Muscle of leg (tissue), 11 donors: ENCODE data around the gene TMEM117. TPM values are rescaled to one million over a fixed set of nuclear protein-coding genes. Genes with fewer than 3 reads are reported as not detected.

Source experiments
- DNase-seq: peaks from one replicate; pipeline ENCODE4 v3.0.0; 2013
- H3K27ac ChIP-seq: one replicate; pipeline ENCODE4 v1.5.1; 2013; ENCODE audit warnings: mild to moderate bottlenecking, low read length, control low read depth
- H3K27me3 ChIP-seq: one replicate; pipeline ENCODE4 v1.6.1; 2013; ENCODE audit warnings: low read length; ENCODE audit not compliant: control insufficient read depth, insufficient read depth
- H3K36me3 ChIP-seq: one replicate; pipeline ENCODE4 v1.6.1; 2013; ENCODE audit warnings: low read length; ENCODE audit not compliant: control insufficient read depth, insufficient read depth
- H3K4me1 ChIP-seq: one replicate; pipeline ENCODE4 v1.6.1; 2013; ENCODE audit warnings: low read length; ENCODE audit not compliant: control insufficient read depth, insufficient read depth
- H3K4me3 ChIP-seq: one replicate; pipeline ENCODE4 v1.5.1; 2013; ENCODE audit warnings: low read length, control low read depth
- H3K9me3 ChIP-seq: replicated peaks from 2 replicates; pipeline ENCODE4 v1.6.1; 2013; ENCODE audit warnings: low read depth, low read length; ENCODE audit not compliant: control insufficient read depth
- WGBS: methylation state at CpG from one replicate; pipeline ENCODE4 v1.1.5; 2013; ENCODE audit warnings: missing lambda C conversion rate; ENCODE audit not compliant: insufficient coverage; 5-methylcytosine and 5-hydroxymethylcytosine counted together
- polyA plus RNA-seq, 8 donors: library from polyadenylated mRNA; unstranded; fragments of 120-200 nt; gene quantifications; one replicate each; pipeline versions ENCODE4 v1.2.1 to v1.2.3, GENCODE V29; 2013; ENCODE audit warnings: inconsistent platforms in 1 of 8, low replicate concordance in 1 of 8; ENCODE audit not compliant: insufficient read length in 8 of 8, insufficient read depth in 1 of 8
- total RNA-seq: library from RNA; stranded (reverse); fragments of 120-200 nt; gene quantifications from one replicate; pipeline ENCODE4 v1.2.4, GENCODE V29; 2013

The TMEM117 gene
- total and polyA plus RNA-seq, 9 donors = 9.2 to 13.0 (median 11.0) TPM

GRCh38 chr12:43937947-43938346 lies 102.1 kb downstream of the TMEM117 start:
- Histone ChIP-seq H3K27me3 (no peaks in the 10 kb centered on the region), H3K27ac (no peak overlapping the region), H3K9me3 (no peaks in the 10 kb centered on the region), H3K4me1 (no peaks in the 10 kb centered on the region), H3K36me3 (no peaks in the 10 kb centered on the region), H3K4me3 (no peak overlapping the region)
- WGBS = 55% methylated on average over 2 of the region's 2 CpGs
- no peak for DNase-seq

DNA sequence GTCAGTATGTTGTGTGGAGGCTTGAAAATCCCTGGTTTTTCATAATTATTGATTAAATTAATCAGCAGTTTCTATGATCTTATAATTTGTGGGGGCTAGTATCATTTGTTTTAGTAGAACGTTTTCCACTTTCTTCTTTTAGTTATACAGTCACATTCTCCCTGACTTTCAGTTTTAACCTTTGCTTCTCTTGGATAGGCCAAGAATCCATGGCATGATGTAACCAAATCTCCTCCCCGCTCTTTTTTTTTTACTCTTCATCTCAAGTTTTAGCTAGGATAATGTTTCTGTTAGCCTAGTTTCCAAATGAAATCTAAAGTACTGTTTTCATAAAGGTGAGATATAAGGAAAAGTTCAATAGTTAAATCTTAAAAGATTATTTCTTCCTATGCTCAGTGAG lies 106.5 kb downstream of the TMEM117 start:
- no CpG with 5 or more reads among the region's 2 CpGs for WGBS
- H3K27ac ChIP-seq = no peak overlapping the region

DNA sequence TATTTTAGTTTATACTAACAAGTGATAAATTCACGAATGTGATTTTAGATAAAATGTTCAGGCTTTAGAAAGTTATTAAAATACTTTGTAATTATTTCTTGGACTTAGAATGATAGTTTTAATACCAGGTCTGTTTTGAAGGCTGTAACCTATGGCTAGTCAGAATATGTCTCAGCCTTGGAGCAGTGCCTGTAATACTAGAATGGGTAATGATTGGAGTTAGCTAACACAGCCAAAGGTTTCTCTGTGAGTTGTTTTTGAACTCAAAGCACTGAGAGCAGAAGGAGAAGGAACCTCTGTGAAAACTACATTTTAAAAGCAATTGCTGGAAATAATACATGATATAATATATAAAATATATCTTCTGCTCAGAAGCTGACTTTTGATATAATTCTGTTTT lies 110.1 kb downstream of the TMEM117 start:
- DNase-seq = peak; percentile 24
- Histone ChIP-seq H3K36me3 (no peaks in the 10 kb centered on the region), H3K9me3 (no peaks in the 10 kb centered on the region), H3K27me3 (no peaks in the 10 kb centered on the region), H3K27ac (no peak overlapping the region), H3K4me1 (no peaks in the 10 kb centered on the region), H3K4me3 (no peak overlapping the region)
- WGBS = no CpG with 5 or more reads among the region's 1 CpG

More for the DNA sequence above, 106.5 kb downstream of the TMEM117 start:
- Histone ChIP-seq H3K36me3 (no peaks in the 10 kb centered on the region), H3K4me1 (no peaks in the 10 kb centered on the region), H3K9me3 (no peaks in the 10 kb centered on the region), H3K27me3 (no peaks in the 10 kb centered on the region), H3K4me3 (no peak overlapping the region)
- DNase-seq = no peak

DNA sequence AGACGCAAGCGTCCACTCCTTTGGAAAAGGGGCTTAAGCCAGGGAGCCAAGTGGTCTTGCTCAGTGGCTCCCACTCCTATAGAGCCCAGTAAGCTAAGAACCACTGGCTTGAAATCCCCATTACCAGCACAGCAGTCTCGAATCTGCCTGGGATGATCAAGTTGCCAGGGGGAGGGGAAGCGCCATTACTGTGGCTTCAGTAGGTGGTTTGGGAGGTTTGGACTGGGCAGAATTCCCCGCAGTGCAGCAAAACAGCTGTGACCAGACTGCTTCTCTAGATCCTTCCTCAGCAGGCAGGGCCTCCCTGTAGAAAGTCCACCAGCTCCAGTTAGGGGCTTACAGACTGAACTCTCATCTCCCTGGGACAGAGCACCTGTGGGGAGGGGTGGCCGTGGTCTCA lies 115.4 kb downstream of the TMEM117 start:
- Histone ChIP-seq H3K27me3 (no peaks in the 10 kb centered on the region), H3K4me1 (no peaks in the 10 kb centered on the region), H3K27ac (no peak overlapping the region), H3K36me3 (no peaks in the 10 kb centered on the region), H3K9me3 (peaks cover 2% of the 10 kb centered on the region), H3K4me3 (no peak overlapping the region)
- 92% methylated on average over 2 of the region's 6 CpGs for WGBS
- DNase-seq = no peak

DNA sequence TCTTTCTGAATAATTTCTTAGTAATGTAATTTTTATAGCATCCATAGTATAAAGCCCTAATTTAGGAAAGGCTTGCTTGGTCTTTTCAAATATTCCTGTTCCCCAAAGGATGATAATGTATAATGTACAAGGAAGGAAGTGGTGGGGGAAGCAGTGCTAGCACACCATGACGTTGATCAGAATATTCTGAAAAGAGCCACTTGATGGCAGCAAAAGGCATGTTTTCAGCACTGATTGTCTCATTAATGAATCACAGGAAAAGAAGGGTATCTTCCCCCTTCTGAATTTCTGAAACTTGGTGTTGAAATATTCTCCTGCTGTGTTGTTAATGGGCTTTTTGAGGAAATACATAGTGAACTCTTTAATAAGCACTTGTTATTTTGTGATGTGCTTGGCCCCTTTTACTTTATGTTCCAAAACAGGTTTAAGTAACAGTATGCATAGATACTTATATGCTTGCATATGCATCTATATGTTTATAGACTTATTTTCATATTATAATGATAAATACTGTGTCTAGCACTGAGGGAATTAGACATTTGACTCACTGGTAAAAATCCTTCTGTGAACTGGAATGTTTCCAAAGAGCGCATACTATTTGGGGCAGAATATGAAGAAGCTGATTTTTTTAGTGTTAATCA lies 122.0 kb downstream of the TMEM117 start:
- Histone ChIP-seq H3K36me3 (no peaks in the 10 kb centered on the region), H3K27ac (no peak overlapping the region), H3K4me1 (no peaks in the 10 kb centered on the region), H3K27me3 (no peaks in the 10 kb centered on the region), H3K9me3 (no peaks in the 10 kb centered on the region), H3K4me3 (no peak overlapping the region)
- DNase-seq = peak; percentile 78
- WGBS = no CpG with 5 or more reads among the region's 2 CpGs

DNA sequence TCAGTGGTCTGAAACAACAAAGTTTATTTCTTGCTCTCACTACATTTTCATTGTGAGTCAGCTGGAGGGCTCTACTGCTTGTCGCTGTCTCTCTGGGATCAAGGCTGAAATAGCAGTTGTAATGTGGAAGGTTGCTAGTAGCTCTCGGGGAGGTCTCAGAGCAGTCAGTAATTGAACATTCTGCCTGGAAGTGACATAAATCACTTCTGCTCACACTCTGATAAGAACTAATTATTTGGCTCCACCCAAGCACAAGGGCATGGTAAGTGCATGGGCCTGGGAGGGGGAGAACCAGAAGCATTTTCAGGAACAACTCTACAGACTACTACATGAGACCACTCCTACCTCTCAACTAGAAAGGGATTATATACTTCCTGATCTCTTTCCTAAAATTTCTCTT lies 128.2 kb downstream of the TMEM117 start:
- H3K27me3 ChIP-seq = no peaks in the 10 kb centered on the region
- WGBS = no CpG with 5 or more reads among the region's 2 CpGs

GRCh38 chr12:43964961-43965360 lies 129.1 kb downstream of the TMEM117 start:
- peak overlapping the region; percentile 62 for H3K27ac ChIP-seq

More for the DNA sequence above, 128.2 kb downstream of the TMEM117 start:
- Histone ChIP-seq H3K9me3 (peaks cover 3% of the 10 kb centered on the region), H3K4me3 (no peak overlapping the region), H3K36me3 (no peaks in the 10 kb centered on the region), H3K4me1 (no peaks in the 10 kb centered on the region), H3K27ac (no peak overlapping the region)
- DNase-seq = no peak

GRCh38 chr12:43965899-43966298 lies 130.0 kb downstream of the TMEM117 start:
- peaks cover 3% of the 10 kb centered on the region for H3K9me3 ChIP-seq
- H3K36me3 ChIP-seq = no peaks in the 10 kb centered on the region
- no peaks in the 10 kb centered on the region for H3K4me1 ChIP-seq
- no peak for DNase-seq
- no peaks in the 10 kb centered on the region for H3K27me3 ChIP-seq
- no peak overlapping the region for H3K27ac ChIP-seq
- no peak overlapping the region for H3K4me3 ChIP-seq
- WGBS = no CpG with 5 or more reads among the region's 3 CpGs

More at GRCh38 chr12:43964961-43965360, 129.1 kb downstream of the TMEM117 start:
- H3K9me3 ChIP-seq = peaks cover 3% of the 10 kb centered on the region
- H3K4me1 ChIP-seq = no peaks in the 10 kb centered on the region
- WGBS = 17% methylated on average over 1 of the region's 3 CpGs
- no peak overlapping the region for H3K4me3 ChIP-seq
- H3K36me3 ChIP-seq = no peaks in the 10 kb centered on the region
- peak; percentile 94 for DNase-seq
- H3K27me3 ChIP-seq = no peaks in the 10 kb centered on the region

- H3K27me3 ChIP-seq = no peaks in the 10 kb centered on the region
- no peaks in the 10 kb centered on the region for H3K36me3 ChIP-seq
- no peak for DNase-seq
- H3K27ac ChIP-seq = no peak overlapping the region
- WGBS = no CpG with 5 or more reads among the region's 4 CpGs
- H3K9me3 ChIP-seq = peaks cover 3% of the 10 kb centered on the region
- H3K4me1 ChIP-seq = no peaks in the 10 kb centered on the region
- no peak overlapping the region for H3K4me3 ChIP-seq
Measured at GRCh38 chr12:43968736-43969135, 132.9 kb downstream of the TMEM117 start.

DNA sequence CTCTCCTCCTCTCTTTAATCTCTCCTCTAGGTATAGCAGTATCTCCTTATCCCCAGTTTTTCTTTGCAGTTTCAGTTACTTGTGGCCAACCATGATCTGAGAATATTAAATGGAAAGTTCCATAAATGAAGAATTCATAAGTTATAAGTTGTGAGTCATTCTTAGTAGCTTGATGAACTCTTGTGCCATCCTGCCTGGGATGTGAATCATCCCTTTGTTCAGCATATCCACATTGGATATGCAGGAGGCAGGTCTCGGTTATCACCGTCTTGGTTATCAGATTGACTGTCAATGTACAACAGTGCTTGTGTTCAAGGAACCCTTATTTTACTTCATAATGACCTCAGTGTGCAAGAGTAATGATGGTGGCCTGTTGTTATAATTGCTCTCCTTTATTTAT lies 134.0 kb downstream of the TMEM117 start:
- no peak for DNase-seq
- no peaks in the 10 kb centered on the region for H3K4me1 ChIP-seq
- no peaks in the 10 kb centered on the region for H3K27me3 ChIP-seq
- peaks cover 3% of the 10 kb centered on the region for H3K9me3 ChIP-seq
- WGBS = 100% methylated on average over 1 of the region's 2 CpGs
- no peak overlapping the region for H3K27ac ChIP-seq
- no peaks in the 10 kb centered on the region for H3K36me3 ChIP-seq
- no peak overlapping the region for H3K4me3 ChIP-seq

- H3K4me3 ChIP-seq = no peak overlapping the region
- H3K4me1 ChIP-seq = no peaks in the 10 kb centered on the region
- no peaks in the 10 kb centered on the region for H3K36me3 ChIP-seq
- no peaks in the 10 kb centered on the region for H3K9me3 ChIP-seq
- no peak overlapping the region for H3K27ac ChIP-seq
- no peak for DNase-seq
- no peaks in the 10 kb centered on the region for H3K27me3 ChIP-seq
- WGBS = 40% methylated on average over 1 of the region's 2 CpGs
Measured at GRCh38 chr12:43973385-43973784, 137.5 kb downstream of the TMEM117 start.
